Measurements from ENCODE around the gene AFTPH.

DNA sequence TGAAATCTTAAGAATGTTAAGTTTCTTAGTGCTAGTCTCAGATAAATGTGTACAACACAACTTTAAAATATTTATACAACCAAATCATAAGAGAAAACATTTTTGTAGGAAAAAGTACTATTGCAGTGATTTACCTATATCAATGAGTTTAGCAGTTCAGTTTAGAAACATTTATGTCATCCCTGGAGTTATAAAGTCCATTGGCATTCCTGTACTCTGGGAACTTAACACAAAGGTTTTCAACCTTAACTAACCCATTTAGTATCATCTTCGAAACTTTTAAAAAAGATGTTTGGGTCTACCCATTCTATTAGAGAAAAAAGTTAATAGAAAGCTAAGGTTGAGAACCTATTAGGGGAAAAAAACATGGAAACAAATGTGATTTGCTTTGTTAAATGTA, 10.9 kb downstream of the AFTPH start:
- no peak for TF ChIP-seq MAX (IDR thresholded peaks at IDR 0.05)
- TF ChIP-seq FOXM1 (IDR thresholded peaks at IDR 0.05; ENCODE audit: borderline replicate concordance, low read depth) = no peak
- TF ChIP-seq TCF12 (IDR thresholded peaks at IDR 0.05; ENCODE audit: low read depth) = no peak
- no peak for TF ChIP-seq CREB1 (IDR thresholded peaks at IDR 0.05; ENCODE audit: low read depth)
- no peak for TF ChIP-seq EP300 (IDR thresholded peaks at IDR 0.05; ENCODE audit: borderline replicate concordance)
- no peak for TF ChIP-seq YY1 (IDR thresholded peaks at IDR 0.05; ENCODE audit: low read depth)
- no peak for TF ChIP-seq CEBPB (IDR thresholded peaks at IDR 0.05)
- no peak for TF ChIP-seq TAF1 (IDR thresholded peaks at IDR 0.05; ENCODE audit: low read depth)
- no peak for TF ChIP-seq EGR1 (IDR thresholded peaks at IDR 0.05)
- no peak for TF ChIP-seq RAD21 (IDR thresholded peaks at IDR 0.05; ENCODE audit: low read depth)
- no peak for TF ChIP-seq TEAD4 (IDR thresholded peaks at IDR 0.05)
- no peak for TF ChIP-seq ZBTB7A (IDR thresholded peaks at IDR 0.05; ENCODE audit: low read depth)
